Coronary artery (tissue), 2 donors: ENCODE measurements around the gene MYOG.

Source experiments
- DNase-seq: peaks from one replicate; pipeline ENCODE4 v3.0.0-alpha.2; 2017; ENCODE audit warnings: low spot score
- H3K27ac ChIP-seq, 2 donors: fragments of 200-600 bp; sonication (generic); one replicate each; pipeline ENCODE4 v1.5.1; 2016 to 2019
- H3K4me3 ChIP-seq: fragments of 200-600 bp; sonication (generic); 2 replicates; pipeline ENCODE4 v1.5.1; 2016; ENCODE audit warnings: mild to moderate bottlenecking, moderate library complexity
- CTCF ChIP-seq: fragments of 200-600 bp; sonication (generic); IDR thresholded peaks from one replicate; pipeline ENCODE4 v1.5.1; 2019; ENCODE audit warnings: antibody characterized with exemption

The MYOG gene

GRCh38 chr1:203085528-203086406, at the start of gene MYOG:
TSS of gene MYOG (minus strand) at chr1:203086012. CDS start at chr1:203085961, 51 bp downstream.
- Histone ChIP-seq H3K27ac (no peak within 1 kb of the TSS), H3K4me3 (no peak within 1 kb of the TSS)
- peak; percentile 53 for DNase-seq
- no peak for TF ChIP-seq CTCF

GRCh38 chr1:203133970-203134725, 48.3 kb upstream of the MYOG start:
- no peak overlapping the region for H3K4me3 ChIP-seq
- no peak for TF ChIP-seq CTCF
- peak overlapping the region in 1 of 2 donors; percentile 55 for H3K27ac ChIP-seq
- no peak for DNase-seq

- no peak for DNase-seq
- H3K27ac ChIP-seq, result no peak overlapping the region
Measured at GRCh38 chr1:203131548-203132200, 45.9 kb upstream of the MYOG start.

GRCh38 chr1:203130358-203130985, 44.7 kb upstream of the MYOG start:
- no peak for TF ChIP-seq CTCF
- Histone ChIP-seq H3K27ac (no peak overlapping the region), H3K4me3 (no peak overlapping the region)
- peak; percentile 21 for DNase-seq

More at GRCh38 chr1:203131548-203132200, 45.9 kb upstream of the MYOG start:
- no peak for TF ChIP-seq CTCF
- H3K4me3 ChIP-seq, result no peak overlapping the region

GRCh38 chr1:203129501-203130231, 43.9 kb upstream of the MYOG start:
- H3K27ac ChIP-seq, result no peak overlapping the region
- no peak for TF ChIP-seq CTCF
- peak; percentile 75 for DNase-seq
- no peak overlapping the region for H3K4me3 ChIP-seq
